ENCODE data around the gene CNKSR1.

CNKSR1 gene

GRCh38 chr1:26177182-26177684 is at the start of gene CNKSR1:
CNKSR1 (plus strand) TSS chr1:26177491; CDS start chr1:26177548, 57 bp downstream.
- Histone ChIP-seq H3K9ac (ENCODE audit: low read depth, low read length) (peak within 1 kb of the TSS; percentile 75; the same call in 1 of the 2 replicates), H3K9me3 (ENCODE audit: insufficient read depth, low read depth, low read length) (no peaks in the 10 kb centered on the region), H3K27me3 (ENCODE audit: insufficient read depth, low read length) (no peaks in the 10 kb centered on the region), H3K27ac (ENCODE audit: low read length) (no peak within 1 kb of the TSS), H3K36me3 (ENCODE audit: insufficient read depth, low read depth, low read length) (0 out of 2 replicates have a peak, but pooled peaks cover 9% of the 10 kb centered on the region), H3K4me1 (ENCODE audit: insufficient read depth, low read length) (no peaks in the 10 kb centered on the region; the same call in 1 of the 2 replicates), H3K4me3 (ENCODE audit: low read length) (peak within 1 kb of the TSS; percentile 76)

- no peak overlapping the region for H3K27ac ChIP-seq (ENCODE audit: low read length)
Measured at GRCh38 chr1:26129778-26130177, 47.5 kb upstream of the CNKSR1 start.

GRCh38 chr1:26130695-26131094 is 46.6 kb upstream of the CNKSR1 start:
- Histone ChIP-seq H3K9me3 (ENCODE audit: insufficient read depth, low read depth, low read length) (no peaks in the 10 kb centered on the region), H3K27ac (ENCODE audit: low read length) (no peak overlapping the region), H3K27me3 (ENCODE audit: insufficient read depth, low read length) (no peaks in the 10 kb centered on the region), H3K36me3 (ENCODE audit: insufficient read depth, low read depth, low read length) (no peaks in the 10 kb centered on the region), H3K4me1 (ENCODE audit: insufficient read depth, low read length) (peaks cover 5% of the 10 kb centered on the region; the same call in 1 of the 2 replicates), H3K4me3 (ENCODE audit: low read length) (no peak overlapping the region), H3K9ac (ENCODE audit: low read depth, low read length) (no peak overlapping the region)

More at GRCh38 chr1:26129778-26130177, 47.5 kb upstream of the CNKSR1 start:
- Histone ChIP-seq H3K9me3 (ENCODE audit: insufficient read depth, low read depth, low read length) (no peaks in the 10 kb centered on the region), H3K4me3 (ENCODE audit: low read length) (no peak overlapping the region), H3K27me3 (ENCODE audit: insufficient read depth, low read length) (no peaks in the 10 kb centered on the region), H3K36me3 (ENCODE audit: insufficient read depth, low read depth, low read length) (no peaks in the 10 kb centered on the region), H3K4me1 (ENCODE audit: insufficient read depth, low read length) (peaks cover 5% of the 10 kb centered on the region; the same call in 1 of the 2 replicates), H3K9ac (ENCODE audit: low read depth, low read length) (no peak overlapping the region)

DNA sequence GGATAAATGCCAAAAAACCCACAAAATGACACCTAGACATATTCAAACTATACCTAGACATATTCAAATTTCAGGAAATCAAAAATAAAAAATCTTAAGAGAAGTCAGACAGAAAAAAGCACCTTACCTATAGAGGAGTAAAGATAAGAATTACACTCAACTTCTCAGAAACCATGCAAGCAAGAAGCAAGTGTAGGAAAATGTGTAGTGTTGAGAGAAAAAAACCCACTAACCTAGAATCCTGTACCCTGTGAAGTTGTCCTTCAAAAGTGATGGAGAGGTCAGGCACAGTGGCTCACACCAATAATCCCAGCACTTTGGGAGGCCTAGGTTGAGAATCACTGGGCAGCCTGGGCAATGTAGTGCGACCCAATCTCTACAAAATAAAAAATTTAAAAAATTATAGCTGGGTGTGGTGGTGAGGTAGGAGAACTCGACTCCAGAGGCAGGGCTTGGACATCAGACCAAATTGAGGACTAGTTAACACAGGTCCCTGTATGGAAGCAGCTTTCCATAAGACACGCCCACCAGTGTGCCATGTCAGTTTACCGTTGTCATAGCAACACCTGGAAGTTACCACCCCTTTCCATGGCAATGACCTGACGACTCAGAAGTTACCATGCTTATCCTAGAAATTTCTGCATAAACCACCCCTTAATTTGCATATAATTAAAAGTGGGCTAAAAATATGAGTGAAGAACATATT is 45.0 kb upstream of the CNKSR1 start:
- Histone ChIP-seq H3K27ac (ENCODE audit: low read length) (no peak overlapping the region), H3K9ac (ENCODE audit: low read depth, low read length) (no peak overlapping the region), H3K36me3 (ENCODE audit: insufficient read depth, low read depth, low read length) (no peaks in the 10 kb centered on the region), H3K9me3 (ENCODE audit: insufficient read depth, low read depth, low read length) (no peaks in the 10 kb centered on the region), H3K27me3 (ENCODE audit: insufficient read depth, low read length) (no peaks in the 10 kb centered on the region), H3K4me3 (ENCODE audit: low read length) (no peak overlapping the region), H3K4me1 (ENCODE audit: insufficient read depth, low read length) (no peaks in the 10 kb centered on the region)

DNA sequence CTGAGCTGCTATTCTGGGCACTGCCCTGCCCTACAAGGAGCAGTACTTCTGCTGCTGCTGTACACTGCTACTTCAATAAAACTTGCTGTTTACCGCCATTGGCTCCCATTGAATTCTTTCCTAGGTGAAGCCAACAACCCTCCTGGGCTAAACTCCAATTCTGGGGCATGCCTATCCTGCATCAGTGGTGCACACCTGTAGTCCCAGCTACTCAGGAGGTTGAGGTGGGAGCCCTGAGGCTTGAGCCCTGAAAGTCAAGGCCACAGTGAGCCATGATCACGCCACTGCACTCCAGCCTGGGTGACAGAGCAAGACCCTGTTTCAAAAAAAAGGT is 44.5 kb upstream of the CNKSR1 start:
- Histone ChIP-seq H3K4me3 (ENCODE audit: low read length) (no peak overlapping the region), H3K9me3 (ENCODE audit: insufficient read depth, low read depth, low read length) (no peaks in the 10 kb centered on the region), H3K27ac (ENCODE audit: low read length) (no peak overlapping the region), H3K36me3 (ENCODE audit: insufficient read depth, low read depth, low read length) (no peaks in the 10 kb centered on the region), H3K9ac (ENCODE audit: low read depth, low read length) (no peak overlapping the region), H3K4me1 (ENCODE audit: insufficient read depth, low read length) (no peaks in the 10 kb centered on the region), H3K27me3 (ENCODE audit: insufficient read depth, low read length) (no peaks in the 10 kb centered on the region)

- H3K4me1 ChIP-seq (ENCODE audit: insufficient read depth, low read length), result no peaks in the 10 kb centered on the region
- H3K27ac ChIP-seq (ENCODE audit: low read length), result no peak overlapping the region
- H3K9me3 ChIP-seq (ENCODE audit: insufficient read depth, low read depth, low read length), result no peaks in the 10 kb centered on the region
- no peaks in the 10 kb centered on the region for H3K27me3 ChIP-seq (ENCODE audit: insufficient read depth, low read length)
- H3K4me3 ChIP-seq (ENCODE audit: low read length), result no peak overlapping the region
- H3K9ac ChIP-seq (ENCODE audit: low read depth, low read length), result no peak overlapping the region
- H3K36me3 ChIP-seq (ENCODE audit: insufficient read depth, low read depth, low read length), result no peaks in the 10 kb centered on the region
Measured at GRCh38 chr1:26134466-26134865, 42.8 kb upstream of the CNKSR1 start.

DNA sequence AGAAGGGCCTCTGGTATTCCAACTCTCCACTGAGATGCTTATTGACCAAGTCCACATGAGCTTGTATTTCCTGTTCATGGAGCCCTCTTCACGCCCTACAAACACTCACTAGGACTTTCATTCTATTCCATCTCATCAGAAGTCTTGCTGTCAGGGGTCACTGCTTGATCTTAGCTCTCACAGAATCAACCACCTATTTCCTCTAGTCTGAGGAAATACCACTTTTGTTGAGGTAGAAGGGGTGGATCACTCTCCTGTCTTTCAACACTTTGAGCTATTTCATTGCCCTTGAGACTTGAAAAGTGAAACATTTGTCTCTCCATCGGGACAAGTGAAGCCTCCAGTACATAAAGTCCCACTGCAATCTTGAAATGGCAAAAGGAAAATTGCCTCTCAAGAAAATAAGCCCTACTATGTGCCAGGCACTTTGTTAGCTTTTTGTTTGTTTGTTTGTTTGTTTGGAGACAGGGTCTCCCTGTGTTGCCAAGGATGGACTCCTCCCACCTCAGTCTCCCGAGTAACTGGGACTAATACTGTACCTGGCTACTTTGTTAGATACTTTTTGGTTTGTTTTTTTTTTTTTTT is 38.2 kb upstream of the CNKSR1 start:
- Histone ChIP-seq H3K4me3 (ENCODE audit: low read length) (no peak overlapping the region), H3K36me3 (ENCODE audit: insufficient read depth, low read depth, low read length) (no peaks in the 10 kb centered on the region), H3K9me3 (ENCODE audit: insufficient read depth, low read depth, low read length) (no peaks in the 10 kb centered on the region), H3K9ac (ENCODE audit: low read depth, low read length) (no peak overlapping the region), H3K27ac (ENCODE audit: low read length) (no peak overlapping the region), H3K27me3 (ENCODE audit: insufficient read depth, low read length) (no peaks in the 10 kb centered on the region), H3K4me1 (ENCODE audit: insufficient read depth, low read length) (no peaks in the 10 kb centered on the region)

GRCh38 chr1:26142159-26142558 is 35.1 kb upstream of the CNKSR1 start:
- no peaks in the 10 kb centered on the region for H3K9me3 ChIP-seq (ENCODE audit: insufficient read depth, low read depth, low read length)
- H3K4me1 ChIP-seq (ENCODE audit: insufficient read depth, low read length), result no peaks in the 10 kb centered on the region
- H3K36me3 ChIP-seq (ENCODE audit: insufficient read depth, low read depth, low read length), result no peaks in the 10 kb centered on the region
- no peak overlapping the region for H3K27ac ChIP-seq (ENCODE audit: low read length)
- no peak overlapping the region for H3K9ac ChIP-seq (ENCODE audit: low read depth, low read length)
- peaks cover 25% of the 10 kb centered on the region for H3K27me3 ChIP-seq (ENCODE audit: insufficient read depth, low read length)
- no peak overlapping the region for H3K4me3 ChIP-seq (ENCODE audit: low read length)

DNA sequence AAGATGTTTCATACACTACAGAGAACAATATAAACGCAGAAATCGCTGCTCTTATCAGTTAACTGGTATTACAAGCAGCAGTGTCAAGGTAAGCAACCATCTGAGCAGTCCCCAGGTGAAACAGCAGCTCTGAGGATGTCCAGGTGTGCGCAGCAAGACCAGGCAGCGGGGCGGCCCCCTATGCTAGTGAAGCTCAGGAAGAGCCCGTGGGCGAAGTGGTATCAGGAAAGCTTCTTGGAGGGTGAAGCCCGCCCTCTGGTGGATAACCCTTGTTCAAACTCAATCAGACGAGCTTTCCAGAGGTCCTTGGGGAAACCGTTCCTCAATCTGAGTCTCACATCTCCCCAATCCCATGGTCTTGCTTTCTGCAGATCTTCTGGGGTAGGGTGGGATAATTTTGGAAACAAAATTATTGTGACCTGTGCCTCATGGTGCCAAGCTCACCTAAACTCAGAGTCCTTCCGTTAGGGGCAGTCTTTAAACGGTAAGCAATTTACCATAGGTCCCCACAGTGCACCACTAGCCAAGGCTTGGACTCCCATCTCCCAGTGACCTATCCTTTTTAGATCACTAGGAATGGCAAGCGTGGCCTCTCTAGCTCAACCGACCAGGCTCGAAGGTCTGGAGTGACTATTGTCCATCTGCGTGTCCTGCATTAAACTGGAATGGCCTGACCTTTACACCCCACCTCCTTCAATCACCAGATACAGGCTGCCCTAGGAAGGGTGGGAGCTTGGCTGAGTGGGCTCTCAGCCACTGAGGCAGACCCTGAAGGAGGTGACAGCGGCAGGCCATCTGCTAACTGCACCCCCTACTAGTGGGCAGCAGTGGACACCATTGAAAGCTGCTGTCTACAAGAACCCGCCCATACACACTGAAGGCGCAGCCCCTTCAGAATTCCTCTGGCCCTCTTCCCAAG is 32.0 kb upstream of the CNKSR1 start:
- Histone ChIP-seq H3K4me1 (ENCODE audit: insufficient read depth, low read length) (no peaks in the 10 kb centered on the region), H3K9me3 (ENCODE audit: insufficient read depth, low read depth, low read length) (no peaks in the 10 kb centered on the region), H3K4me3 (ENCODE audit: low read length) (no peak overlapping the region), H3K27ac (ENCODE audit: low read length) (no peak overlapping the region), H3K9ac (ENCODE audit: low read depth, low read length) (no peak overlapping the region), H3K36me3 (ENCODE audit: insufficient read depth, low read depth, low read length) (no peaks in the 10 kb centered on the region), H3K27me3 (ENCODE audit: insufficient read depth, low read length) (peaks cover 49% of the 10 kb centered on the region)

DNA sequence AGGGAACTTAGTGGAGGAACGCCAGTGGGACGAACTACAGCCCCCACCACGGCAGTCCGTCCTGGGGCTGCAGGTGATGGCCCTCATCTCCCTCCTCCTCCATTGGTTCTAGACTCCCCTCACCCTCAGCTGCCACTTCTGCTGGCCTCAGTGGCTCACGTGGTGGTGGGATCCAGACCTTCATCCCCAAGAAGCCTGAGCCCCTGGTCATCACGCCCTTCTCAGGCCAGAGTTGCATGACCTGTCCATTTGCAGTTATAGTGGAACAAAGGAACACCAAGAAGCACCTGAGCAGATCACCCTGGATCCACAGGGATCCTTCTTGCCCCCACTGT is 31.4 kb upstream of the CNKSR1 start:
- Histone ChIP-seq H3K4me3 (ENCODE audit: low read length) (no peak overlapping the region), H3K27me3 (ENCODE audit: insufficient read depth, low read length) (peaks cover 54% of the 10 kb centered on the region), H3K27ac (ENCODE audit: low read length) (no peak overlapping the region), H3K36me3 (ENCODE audit: insufficient read depth, low read depth, low read length) (no peaks in the 10 kb centered on the region), H3K9me3 (ENCODE audit: insufficient read depth, low read depth, low read length) (no peaks in the 10 kb centered on the region), H3K4me1 (ENCODE audit: insufficient read depth, low read length) (no peaks in the 10 kb centered on the region), H3K9ac (ENCODE audit: low read depth, low read length) (no peak overlapping the region)

DNA sequence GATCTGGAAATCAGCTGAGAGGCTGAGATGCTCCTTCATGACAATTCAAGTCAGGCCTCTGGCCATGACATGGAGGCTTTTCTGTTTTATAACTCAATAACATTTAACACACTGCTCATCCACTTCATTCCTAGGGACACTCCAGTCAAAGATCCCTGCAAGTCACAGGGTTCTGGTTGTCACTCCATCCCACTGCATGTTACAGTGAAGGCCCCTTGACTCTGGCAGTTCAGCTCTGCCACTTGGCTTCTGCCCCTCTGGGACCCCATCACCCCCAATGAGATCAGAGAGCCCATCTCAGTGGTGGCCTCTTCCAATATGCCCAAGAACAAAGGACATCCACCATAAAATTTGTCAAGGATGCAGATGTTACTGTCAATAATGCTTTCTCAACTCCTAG is 28.4 kb upstream of the CNKSR1 start:
- peaks cover 80% of the 10 kb centered on the region for H3K27me3 ChIP-seq (ENCODE audit: insufficient read depth, low read length)
- H3K27ac ChIP-seq (ENCODE audit: low read length), result no peak overlapping the region
- no peak overlapping the region for H3K9ac ChIP-seq (ENCODE audit: low read depth, low read length)
- H3K4me1 ChIP-seq (ENCODE audit: insufficient read depth, low read length), result no peaks in the 10 kb centered on the region
- no peak overlapping the region for H3K4me3 ChIP-seq (ENCODE audit: low read length)
- H3K36me3 ChIP-seq (ENCODE audit: insufficient read depth, low read depth, low read length), result no peaks in the 10 kb centered on the region
- no peaks in the 10 kb centered on the region for H3K9me3 ChIP-seq (ENCODE audit: insufficient read depth, low read depth, low read length)

Measured in iPS-20b (cell line).